CD4-positive, alpha-beta T cell treated with Interleukin-1 beta for 1 hour (primary cell): ENCODE measurements around the gene MUC5B.

Experiments used
- DNase-seq, 2 donors: peaks; one replicate each; pipeline ENCODE4 v3.0.0-alpha.2; 2020 to 2022

Gene MUC5B

GRCh38 chr11:1221848-1222311 is 986 bp upstream of the MUC5B start:
- no peak for DNase-seq

- no peak for DNase-seq
Measured at GRCh38 chr11:1223346-1224110, 662 bp downstream of the MUC5B start.

GRCh38 chr11:1224111-1224490 is 1.2 kb downstream of the MUC5B start:
- no peak for DNase-seq

GRCh38 chr11:1224491-1225385 is 1.9 kb downstream of the MUC5B start:
- DNase-seq = no peak

GRCh38 chr11:1225386-1226225 is 2.7 kb downstream of the MUC5B start:
- DNase-seq = no peak

- DNase-seq = no peak
Measured at GRCh38 chr11:1226226-1226985, 3.5 kb downstream of the MUC5B start.

- DNase-seq = no peak
Measured at GRCh38 chr11:1226986-1227550, 4.2 kb downstream of the MUC5B start.

GRCh38 chr11:1227551-1228100 is 4.8 kb downstream of the MUC5B start:
- DNase-seq = no peak

- DNase-seq = no peak
Measured at GRCh38 chr11:1228101-1228821, 5.4 kb downstream of the MUC5B start.

GRCh38 chr11:1228921-1229451 is 6.1 kb downstream of the MUC5B start:
- no peak for DNase-seq

GRCh38 chr11:1229471-1230120 is 6.7 kb downstream of the MUC5B start:
- DNase-seq = no peak

- no peak for DNase-seq
Measured at GRCh38 chr11:1230121-1230455, 7.2 kb downstream of the MUC5B start.

- DNase-seq = no peak
Measured at GRCh38 chr11:1230456-1231395, 7.9 kb downstream of the MUC5B start.

- DNase-seq = no peak
Measured at GRCh38 chr11:1231396-1232020, 8.6 kb downstream of the MUC5B start.

GRCh38 chr11:1232021-1232882 is 9.4 kb downstream of the MUC5B start:
- DNase-seq = no peak

- no peak for DNase-seq
Measured at GRCh38 chr11:1232883-1233321, 10.0 kb downstream of the MUC5B start.

GRCh38 chr11:1233351-1234053 is 10.6 kb downstream of the MUC5B start:
- no peak for DNase-seq
